Measurements from ENCODE around the gene HEXD.

The HEXD gene

GRCh38 chr17:82392941-82393340 lies 25.2 kb upstream of the HEXD start:
- DNase-seq (ENCODE audit: extremely low read depth, insufficient read length): no peak
- TF ChIP-seq CTCF (IDR thresholded peaks at IDR 0.05; ENCODE audit: insufficient read depth, low read length, poor library complexity, severe bottlenecking): no peak
- Histone ChIP-seq H3K27me3 (replicated peaks; ENCODE audit: control insufficient read depth, insufficient read depth, low read length) (no peaks in the 10 kb centered on the region), H3K36me3 (ENCODE audit: control insufficient read depth, insufficient read depth, low read length) (peaks cover 3% of the 10 kb centered on the region), H3K4me3 (replicated peaks; ENCODE audit: low read depth, low read length) (no peak overlapping the region)

GRCh38 chr17:82394278-82394677 lies 23.9 kb upstream of the HEXD start:
- no peaks in the 10 kb centered on the region for H3K27me3 ChIP-seq (replicated peaks; ENCODE audit: control insufficient read depth, insufficient read depth, low read length)
- no peak for DNase-seq (ENCODE audit: extremely low read depth, insufficient read length)
- TF ChIP-seq CTCF (IDR thresholded peaks at IDR 0.05; ENCODE audit: insufficient read depth, low read length, poor library complexity, severe bottlenecking): no peak
- H3K4me3 ChIP-seq (replicated peaks; ENCODE audit: low read depth, low read length): no peak overlapping the region
- H3K36me3 ChIP-seq (ENCODE audit: control insufficient read depth, insufficient read depth, low read length): peaks cover 3% of the 10 kb centered on the region

- no peak for DNase-seq (ENCODE audit: extremely low read depth, insufficient read length)
- Histone ChIP-seq H3K36me3 (ENCODE audit: control insufficient read depth, insufficient read depth, low read length) (peaks cover 3% of the 10 kb centered on the region), H3K27me3 (replicated peaks; ENCODE audit: control insufficient read depth, insufficient read depth, low read length) (no peaks in the 10 kb centered on the region), H3K4me3 (replicated peaks; ENCODE audit: low read depth, low read length) (no peak overlapping the region)
- TF ChIP-seq CTCF (IDR thresholded peaks at IDR 0.05; ENCODE audit: insufficient read depth, low read length, poor library complexity, severe bottlenecking): no peak
Measured at GRCh38 chr17:82396601-82397435, 21.3 kb upstream of the HEXD start.

- no peak for TF ChIP-seq CTCF (IDR thresholded peaks at IDR 0.05; ENCODE audit: insufficient read depth, low read length, poor library complexity, severe bottlenecking)
- peaks cover 2% of the 10 kb centered on the region for H3K36me3 ChIP-seq (ENCODE audit: control insufficient read depth, insufficient read depth, low read length)
- H3K4me3 ChIP-seq (replicated peaks; ENCODE audit: low read depth, low read length): no peak overlapping the region
- no peaks in the 10 kb centered on the region for H3K27me3 ChIP-seq (replicated peaks; ENCODE audit: control insufficient read depth, insufficient read depth, low read length)
- DNase-seq (ENCODE audit: extremely low read depth, insufficient read length): no peak
Measured at GRCh38 chr17:82397449-82398335, 20.5 kb upstream of the HEXD start.

- no peak for TF ChIP-seq CTCF (IDR thresholded peaks at IDR 0.05; ENCODE audit: insufficient read depth, low read length, poor library complexity, severe bottlenecking)
- no peak for DNase-seq (ENCODE audit: extremely low read depth, insufficient read length)
- H3K4me3 ChIP-seq (replicated peaks; ENCODE audit: low read depth, low read length): no peak overlapping the region
- peaks cover 6% of the 10 kb centered on the region for H3K36me3 ChIP-seq (ENCODE audit: control insufficient read depth, insufficient read depth, low read length)
- H3K27me3 ChIP-seq (replicated peaks; ENCODE audit: control insufficient read depth, insufficient read depth, low read length): no peaks in the 10 kb centered on the region
Measured at GRCh38 chr17:82399041-82399441, 19.1 kb upstream of the HEXD start.
